Measurements from ENCODE around the gene NKD1.

NKD1 gene

DNA sequence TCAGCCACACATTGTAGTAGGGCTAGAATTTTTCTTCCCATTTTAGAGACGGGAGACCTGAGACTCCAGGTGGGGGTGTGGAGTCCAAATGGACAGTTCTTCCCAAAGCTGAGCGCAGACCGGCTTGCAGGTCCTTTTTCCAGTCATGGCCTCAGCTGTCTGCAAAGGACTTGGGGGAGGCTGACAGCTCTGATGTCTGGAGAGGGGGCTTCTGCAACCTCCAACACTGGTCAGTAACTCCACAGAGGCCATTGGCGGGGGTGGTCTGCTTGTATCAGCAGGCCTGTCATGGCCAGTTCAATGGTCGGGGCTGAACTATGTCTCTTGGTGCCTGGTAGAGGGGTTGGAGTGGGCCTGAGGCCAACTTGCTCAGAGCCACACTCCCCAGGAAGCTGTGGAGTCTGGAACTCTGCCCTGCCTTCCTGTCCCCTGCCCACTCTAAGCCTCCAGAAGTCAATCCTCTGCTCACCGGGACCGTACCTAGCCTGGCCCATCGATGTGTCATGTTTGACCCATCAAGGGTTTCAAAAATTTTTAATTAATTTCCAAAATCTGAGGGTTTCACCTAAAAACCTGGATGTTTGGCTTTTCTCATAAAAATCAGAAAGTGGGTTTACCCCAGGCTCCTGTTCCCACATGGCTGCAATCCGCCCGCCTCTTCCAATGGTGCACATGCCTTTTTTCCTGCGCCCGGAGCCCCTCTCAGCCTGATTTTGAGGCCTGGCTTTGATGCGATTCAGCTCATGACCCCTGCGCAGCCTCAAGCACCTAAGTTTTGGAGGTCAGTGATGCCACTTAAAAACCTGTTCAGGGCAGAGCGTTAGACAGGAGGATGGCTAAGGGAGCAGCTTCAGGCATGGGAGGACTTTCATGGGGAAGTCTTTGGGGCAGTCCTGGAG lies 93.0 kb downstream of the NKD1 start:
- no peak overlapping the region for H3K27ac ChIP-seq (ENCODE audit: low read length)
- no peaks in the 10 kb centered on the region for H3K9me3 ChIP-seq (ENCODE audit: control insufficient read depth in 2 of 2, low read length in 2 of 2)
- no peaks in the 10 kb centered on the region for H3K27me3 ChIP-seq (ENCODE audit: control insufficient read depth in 1 of 2, insufficient read depth in 2 of 2, low read length in 2 of 2)
- H3K4me3 ChIP-seq (ENCODE audit: low read length in 2 of 2), result no peak overlapping the region
- H3K4me1 ChIP-seq (ENCODE audit: control insufficient read depth, insufficient read depth, low read length), result peaks cover 5% of the 10 kb centered on the region
- H3K36me3 ChIP-seq (ENCODE audit: control insufficient read depth in 2 of 2, insufficient read depth in 2 of 2, low read length in 2 of 2), result peaks cover 0 to 4% of the 10 kb centered on the region in 2 donors
- no peak overlapping the region for H3K9ac ChIP-seq (ENCODE audit: low read length in 2 of 2)

DNA sequence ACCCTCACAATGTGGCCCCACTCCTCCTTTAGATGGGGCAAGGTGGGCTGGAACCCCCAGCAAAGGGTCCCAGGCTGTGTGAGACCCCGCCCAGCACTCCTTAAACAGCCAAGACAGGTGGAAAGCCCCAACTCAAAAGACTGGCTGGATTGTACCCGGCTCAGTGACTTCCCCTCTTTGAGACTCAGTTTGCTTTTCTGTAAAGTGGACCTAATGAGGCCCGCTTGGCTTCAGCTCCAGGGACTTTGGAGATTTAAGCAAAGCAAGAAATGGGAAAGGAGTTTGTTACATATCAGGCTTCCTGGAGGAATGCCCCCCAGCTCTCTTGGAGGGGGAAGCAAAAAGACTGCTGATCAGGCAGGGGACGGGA lies 93.6 kb downstream of the NKD1 start:
- Histone ChIP-seq H3K27me3 (ENCODE audit: control insufficient read depth in 1 of 2, insufficient read depth in 2 of 2, low read length in 2 of 2) (no peaks in the 10 kb centered on the region), H3K27ac (ENCODE audit: low read length) (no peak overlapping the region), H3K36me3 (ENCODE audit: control insufficient read depth in 2 of 2, insufficient read depth in 2 of 2, low read length in 2 of 2) (peaks cover 0 to 4% of the 10 kb centered on the region in 2 donors), H3K4me3 (ENCODE audit: low read length in 2 of 2) (no peak overlapping the region), H3K9ac (ENCODE audit: low read length in 2 of 2) (no peak overlapping the region), H3K9me3 (ENCODE audit: control insufficient read depth in 2 of 2, low read length in 2 of 2) (no peaks in the 10 kb centered on the region), H3K4me1 (ENCODE audit: control insufficient read depth, insufficient read depth, low read length) (peaks cover 5% of the 10 kb centered on the region)

DNA sequence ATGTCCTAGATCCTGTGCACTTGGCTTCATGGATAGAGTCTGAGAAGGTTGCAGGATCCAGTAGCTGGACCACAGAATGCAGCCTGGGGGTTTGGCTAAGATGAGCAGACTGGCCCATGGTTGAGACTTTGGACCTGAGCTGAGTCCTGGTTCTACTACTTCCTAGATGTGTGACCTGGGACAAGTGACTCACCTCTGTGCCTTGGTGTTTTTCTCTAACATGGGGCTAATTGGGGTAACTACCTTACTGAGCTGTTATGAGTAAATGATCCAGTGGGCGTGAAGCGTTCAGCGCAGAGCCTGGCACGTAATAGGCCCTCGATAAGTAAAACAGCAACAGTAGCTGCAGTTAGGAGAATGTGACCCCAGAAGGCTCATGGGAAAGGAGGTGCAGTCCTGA lies 94.2 kb downstream of the NKD1 start:
- H3K27me3 ChIP-seq (ENCODE audit: control insufficient read depth in 1 of 2, insufficient read depth in 2 of 2, low read length in 2 of 2), result no peaks in the 10 kb centered on the region
- H3K9ac ChIP-seq (ENCODE audit: low read length in 2 of 2), result no peak overlapping the region
- H3K4me1 ChIP-seq (ENCODE audit: control insufficient read depth, insufficient read depth, low read length), result peaks cover 5% of the 10 kb centered on the region
- peaks cover 0 to 4% of the 10 kb centered on the region in 2 donors for H3K36me3 ChIP-seq (ENCODE audit: control insufficient read depth in 2 of 2, insufficient read depth in 2 of 2, low read length in 2 of 2)
- H3K4me3 ChIP-seq (ENCODE audit: low read length in 2 of 2), result no peak overlapping the region
- no peaks in the 10 kb centered on the region for H3K9me3 ChIP-seq (ENCODE audit: control insufficient read depth in 2 of 2, low read length in 2 of 2)
- no peak overlapping the region for H3K27ac ChIP-seq (ENCODE audit: low read length)

DNA sequence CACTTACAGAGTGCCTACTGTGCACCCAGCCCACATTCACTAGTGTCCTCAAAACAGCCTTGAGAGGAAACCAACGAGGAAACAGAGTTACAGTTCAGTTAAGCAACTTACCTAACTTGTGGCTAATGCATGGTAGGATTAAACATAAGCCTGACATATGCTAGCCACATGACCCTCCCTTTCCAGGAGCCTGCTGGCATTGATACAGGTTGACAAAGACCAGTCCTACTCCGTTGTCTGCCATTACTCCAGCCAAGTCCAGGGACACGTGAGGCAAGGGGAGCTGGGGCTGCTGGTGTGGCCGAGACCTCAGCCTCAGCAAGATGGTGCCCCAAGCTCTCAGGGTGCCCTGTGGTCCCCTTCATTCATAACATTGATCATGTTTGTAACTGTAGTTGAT lies 95.0 kb downstream of the NKD1 start:
- Histone ChIP-seq H3K4me1 (ENCODE audit: control insufficient read depth, insufficient read depth, low read length) (peaks cover 5% of the 10 kb centered on the region), H3K9ac (ENCODE audit: low read length in 2 of 2) (no peak overlapping the region), H3K27me3 (ENCODE audit: control insufficient read depth in 1 of 2, insufficient read depth in 2 of 2, low read length in 2 of 2) (no peaks in the 10 kb centered on the region), H3K36me3 (ENCODE audit: control insufficient read depth in 2 of 2, insufficient read depth in 2 of 2, low read length in 2 of 2) (peaks cover 0 to 8% of the 10 kb centered on the region in 2 donors), H3K27ac (ENCODE audit: low read length) (no peak overlapping the region), H3K4me3 (ENCODE audit: low read length in 2 of 2) (no peak overlapping the region), H3K9me3 (ENCODE audit: control insufficient read depth in 2 of 2, low read length in 2 of 2) (no peaks in the 10 kb centered on the region)

- Histone ChIP-seq H3K9me3 (ENCODE audit: control insufficient read depth in 2 of 2, low read length in 2 of 2) (no peaks in the 10 kb centered on the region), H3K27me3 (ENCODE audit: control insufficient read depth in 1 of 2, insufficient read depth in 2 of 2, low read length in 2 of 2) (no peaks in the 10 kb centered on the region), H3K27ac (ENCODE audit: low read length) (no peak overlapping the region), H3K9ac (ENCODE audit: low read length in 2 of 2) (no peak overlapping the region), H3K36me3 (ENCODE audit: control insufficient read depth in 2 of 2, insufficient read depth in 2 of 2, low read length in 2 of 2) (peaks cover 2 to 14% of the 10 kb centered on the region in 2 donors), H3K4me1 (ENCODE audit: control insufficient read depth, insufficient read depth, low read length) (peaks cover 5% of the 10 kb centered on the region), H3K4me3 (ENCODE audit: low read length in 2 of 2) (no peak overlapping the region)
Observed at GRCh38 chr16:50644245-50644644, 96.0 kb downstream of the NKD1 start.

DNA sequence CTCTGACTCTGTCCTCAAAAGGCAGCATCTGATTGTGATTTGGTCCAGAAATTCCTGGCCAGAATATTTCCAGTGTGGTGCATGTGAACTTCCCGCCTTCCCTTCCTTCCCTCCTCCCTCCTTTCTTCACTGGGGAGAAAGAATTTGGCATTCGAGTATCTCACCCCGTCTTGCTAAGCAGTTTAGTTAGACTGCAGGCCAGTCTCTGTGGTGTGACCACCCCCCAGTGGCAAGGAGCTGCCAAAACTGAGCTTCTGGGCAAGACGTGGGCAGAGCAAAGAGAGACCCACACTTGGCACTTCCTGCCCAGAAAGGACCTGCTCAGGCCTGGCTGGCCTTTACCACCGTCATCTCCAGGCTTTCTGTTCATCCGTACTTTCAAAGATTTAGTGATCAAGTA lies 96.5 kb downstream of the NKD1 start:
- Histone ChIP-seq H3K9me3 (ENCODE audit: control insufficient read depth in 2 of 2, low read length in 2 of 2) (no peaks in the 10 kb centered on the region), H3K27ac (ENCODE audit: low read length) (no peak overlapping the region), H3K36me3 (ENCODE audit: control insufficient read depth in 2 of 2, insufficient read depth in 2 of 2, low read length in 2 of 2) (peaks cover 2 to 16% of the 10 kb centered on the region in 2 donors), H3K9ac (ENCODE audit: low read length in 2 of 2) (no peak overlapping the region), H3K27me3 (ENCODE audit: control insufficient read depth in 1 of 2, insufficient read depth in 2 of 2, low read length in 2 of 2) (no peaks in the 10 kb centered on the region), H3K4me3 (ENCODE audit: low read length in 2 of 2) (no peak overlapping the region), H3K4me1 (ENCODE audit: control insufficient read depth, insufficient read depth, low read length) (peaks cover 5% of the 10 kb centered on the region)

GRCh38 chr16:50645563-50646220 lies 97.5 kb downstream of the NKD1 start:
- no peak overlapping the region for H3K27ac ChIP-seq (ENCODE audit: low read length)
- H3K27me3 ChIP-seq (ENCODE audit: control insufficient read depth in 1 of 2, insufficient read depth in 2 of 2, low read length in 2 of 2), result no peaks in the 10 kb centered on the region
- H3K9me3 ChIP-seq (ENCODE audit: control insufficient read depth in 2 of 2, low read length in 2 of 2), result no peaks in the 10 kb centered on the region

DNA sequence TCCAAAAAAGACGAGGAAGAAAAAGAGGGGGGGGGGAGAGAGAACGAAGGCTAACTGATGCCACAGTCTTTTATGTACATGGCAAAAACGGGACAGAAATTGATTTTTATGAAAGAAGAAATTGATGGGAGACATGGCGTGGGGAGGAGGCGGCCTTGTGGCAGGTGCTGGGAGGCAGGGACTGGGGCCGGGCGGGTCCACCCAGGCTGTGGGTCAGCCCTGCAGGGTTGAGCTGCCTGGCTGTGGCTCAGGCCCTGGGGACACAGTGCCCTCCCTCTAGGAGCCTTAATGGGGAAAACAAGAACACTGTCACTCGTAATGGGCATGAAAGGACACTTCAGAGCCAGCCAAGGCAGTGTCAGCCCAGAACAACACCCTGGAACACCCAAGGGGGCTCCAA lies 98.1 kb downstream of the NKD1 start:
- Histone ChIP-seq H3K4me1 (ENCODE audit: control insufficient read depth, insufficient read depth, low read length) (peaks cover 5% of the 10 kb centered on the region), H3K27ac (ENCODE audit: low read length) (no peak overlapping the region), H3K4me3 (ENCODE audit: low read length in 2 of 2) (no peak overlapping the region), H3K27me3 (ENCODE audit: control insufficient read depth in 1 of 2, insufficient read depth in 2 of 2, low read length in 2 of 2) (no peaks in the 10 kb centered on the region), H3K36me3 (ENCODE audit: control insufficient read depth in 2 of 2, insufficient read depth in 2 of 2, low read length in 2 of 2) (peaks cover 2 to 16% of the 10 kb centered on the region in 2 donors), H3K9ac (ENCODE audit: low read length in 2 of 2) (no peak overlapping the region), H3K9me3 (ENCODE audit: control insufficient read depth in 2 of 2, low read length in 2 of 2) (no peaks in the 10 kb centered on the region)

More at GRCh38 chr16:50645563-50646220, 97.5 kb downstream of the NKD1 start:
- H3K4me1 ChIP-seq (ENCODE audit: control insufficient read depth, insufficient read depth, low read length), result peaks cover 5% of the 10 kb centered on the region
- peaks cover 2 to 16% of the 10 kb centered on the region in 2 donors for H3K36me3 ChIP-seq (ENCODE audit: control insufficient read depth in 2 of 2, insufficient read depth in 2 of 2, low read length in 2 of 2)
- no peak overlapping the region for H3K9ac ChIP-seq (ENCODE audit: low read length in 2 of 2)
- H3K4me3 ChIP-seq (ENCODE audit: low read length in 2 of 2), result no peak overlapping the region

GRCh38 chr16:50651835-50652438 lies 103.7 kb downstream of the NKD1 start:
- Histone ChIP-seq H3K27ac (ENCODE audit: low read length) (no peak overlapping the region), H3K4me1 (ENCODE audit: control insufficient read depth, insufficient read depth, low read length) (peaks cover 2% of the 10 kb centered on the region), H3K9ac (ENCODE audit: low read length in 2 of 2) (no peak overlapping the region), H3K27me3 (ENCODE audit: control insufficient read depth in 1 of 2, insufficient read depth in 2 of 2, low read length in 2 of 2) (no peaks in the 10 kb centered on the region), H3K9me3 (ENCODE audit: control insufficient read depth in 2 of 2, low read length in 2 of 2) (no peaks in the 10 kb centered on the region), H3K4me3 (ENCODE audit: low read length in 2 of 2) (no peak overlapping the region), H3K36me3 (ENCODE audit: control insufficient read depth in 2 of 2, insufficient read depth in 2 of 2, low read length in 2 of 2) (peaks cover 2 to 12% of the 10 kb centered on the region in 2 donors)

DNA sequence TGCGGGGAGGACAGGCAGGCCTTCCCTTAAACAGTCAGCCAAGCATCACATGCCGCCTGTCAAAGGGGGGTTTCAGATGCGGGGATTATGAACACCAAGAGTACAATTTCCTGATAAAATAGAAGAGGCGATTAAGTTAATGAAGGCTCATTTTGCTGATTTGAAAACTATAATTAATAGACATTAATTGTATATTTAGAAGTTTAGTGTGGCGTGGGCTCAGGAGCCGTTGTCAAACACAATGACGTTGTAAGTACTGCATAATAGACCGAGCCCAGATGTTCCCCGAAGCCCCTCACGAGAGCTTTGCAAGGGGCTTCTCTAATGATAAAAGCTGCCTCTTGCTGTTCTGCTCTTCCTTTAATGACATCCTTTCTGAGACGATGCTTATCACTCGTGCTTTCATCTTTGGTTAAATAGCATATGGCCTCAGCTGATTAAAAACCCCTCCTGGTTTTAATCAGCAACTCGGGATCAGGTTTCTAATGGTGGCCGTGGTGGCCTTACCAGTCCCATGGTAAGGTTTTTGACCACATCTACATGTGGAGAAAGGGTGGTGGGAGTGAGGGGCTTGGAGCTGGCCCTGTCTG lies 104.7 kb downstream of the NKD1 start:
- Histone ChIP-seq H3K4me3 (ENCODE audit: low read length in 2 of 2) (no peak overlapping the region), H3K9ac (ENCODE audit: low read length in 2 of 2) (no peak overlapping the region), H3K27ac (ENCODE audit: low read length) (no peak overlapping the region), H3K36me3 (ENCODE audit: control insufficient read depth in 2 of 2, insufficient read depth in 2 of 2, low read length in 2 of 2) (peaks cover 2 to 9% of the 10 kb centered on the region in 2 donors), H3K4me1 (ENCODE audit: control insufficient read depth, insufficient read depth, low read length) (peaks cover 2% of the 10 kb centered on the region), H3K9me3 (ENCODE audit: control insufficient read depth in 2 of 2, low read length in 2 of 2) (no peaks in the 10 kb centered on the region), H3K27me3 (ENCODE audit: control insufficient read depth in 1 of 2, insufficient read depth in 2 of 2, low read length in 2 of 2) (no peaks in the 10 kb centered on the region)
